ENCODE measurements around the gene CBX1.
"Not testable (repeated sequence)": the region's sequence is repeated elsewhere in the genome, so short reads cannot be mapped to it uniquely, and the experiment has no call there.

CBX1 gene

DNA sequence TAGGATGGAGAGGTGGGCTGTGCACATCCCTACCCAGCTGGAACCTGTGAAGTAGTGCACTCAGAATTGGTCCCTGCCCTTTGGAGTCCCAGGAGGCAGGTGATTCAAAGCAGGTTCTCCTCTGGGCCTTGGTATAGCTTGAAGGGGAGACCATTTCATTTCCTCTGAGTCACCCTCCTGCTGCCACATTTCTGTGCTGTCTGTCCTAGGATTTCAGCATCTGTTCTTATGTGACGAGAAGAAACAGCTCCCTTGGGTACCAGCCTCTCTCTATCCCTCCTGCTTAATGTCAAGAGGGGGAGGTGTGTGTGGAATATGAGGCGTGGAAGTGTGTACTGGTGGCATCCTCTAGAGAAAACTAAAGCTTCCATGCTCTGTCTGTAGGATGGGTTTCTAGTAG lies 58.1 kb downstream of the CBX1 start:
- DNase-seq = no peak
- no peak overlapping the region for H3K27ac ChIP-seq
- intact Hi-C loops (cut with DNase I; ENCODE audit: low total_unique reads) = no loop called here

GRCh38 chr17:48038687-48039086 lies 62.6 kb downstream of the CBX1 start:
- Histone ChIP-seq H3K27ac (no peak overlapping the region), H3K4me1 (peaks cover 0 to 14% (median 6%) of the 10 kb centered on the region in 4 donors), H3K36me3 (no peaks in the 10 kb centered on the region), H3K4me3 (no peak overlapping the region), H3K27me3 (no peaks in the 10 kb centered on the region), H3K9me3 (no peaks in the 10 kb centered on the region)
- intact Hi-C loops (cut with DNase I; ENCODE audit: low total_unique reads) = no loop called here
- TF ChIP-seq, protein P1, sequence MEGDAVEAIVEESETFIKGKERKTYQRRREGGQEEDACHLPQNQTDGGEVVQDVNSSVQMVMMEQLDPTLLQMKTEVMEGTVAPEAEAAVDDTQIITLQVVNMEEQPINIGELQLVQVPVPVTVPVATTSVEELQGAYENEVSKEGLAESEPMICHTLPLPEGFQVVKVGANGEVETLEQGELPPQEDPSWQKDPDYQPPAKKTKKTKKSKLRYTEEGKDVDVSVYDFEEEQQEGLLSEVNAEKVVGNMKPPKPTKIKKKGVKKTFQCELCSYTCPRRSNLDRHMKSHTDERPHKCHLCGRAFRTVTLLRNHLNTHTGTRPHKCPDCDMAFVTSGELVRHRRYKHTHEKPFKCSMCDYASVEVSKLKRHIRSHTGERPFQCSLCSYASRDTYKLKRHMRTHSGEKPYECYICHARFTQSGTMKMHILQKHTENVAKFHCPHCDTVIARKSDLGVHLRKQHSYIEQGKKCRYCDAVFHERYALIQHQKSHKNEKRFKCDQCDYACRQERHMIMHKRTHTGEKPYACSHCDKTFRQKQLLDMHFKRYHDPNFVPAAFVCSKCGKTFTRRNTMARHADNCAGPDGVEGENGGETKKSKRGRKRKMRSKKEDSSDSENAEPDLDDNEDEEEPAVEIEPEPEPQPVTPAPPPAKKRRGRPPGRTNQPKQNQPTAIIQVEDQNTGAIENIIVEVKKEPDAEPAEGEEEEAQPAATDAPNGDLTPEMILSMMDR (IDR thresholded peaks at IDR 0.05) = no peak
- no peak for DNase-seq

More for the DNA sequence above, 58.1 kb downstream of the CBX1 start:
- TF ChIP-seq, protein P1 (IDR thresholded peaks at IDR 0.05) = no peak
- H3K4me3 ChIP-seq = no peak overlapping the region
- H3K4me1 ChIP-seq = peaks cover 0 to 24% (median 11%) of the 10 kb centered on the region in 4 donors
- H3K36me3 ChIP-seq = no peaks in the 10 kb centered on the region
- H3K27me3 ChIP-seq = no peaks in the 10 kb centered on the region
- no peaks in the 10 kb centered on the region for H3K9me3 ChIP-seq

GRCh38 chr17:48037838-48038323 lies 63.4 kb downstream of the CBX1 start:
- Histone ChIP-seq H3K27me3 (no peaks in the 10 kb centered on the region), H3K36me3 (peaks cover 0 to 6% (median under 1%) of the 10 kb centered on the region in 3 donors), H3K9me3 (no peaks in the 10 kb centered on the region), H3K4me3 (peak overlapping the region; percentile 60 to 79), H3K4me1 (peaks cover 0 to 14% (median 6%) of the 10 kb centered on the region in 4 donors), H3K27ac (peak overlapping the region; percentile 84 to 90)
- intact Hi-C loops (cut with DNase I; ENCODE audit: low total_unique reads) = loop anchor here (2.0 kb wide), 1 partner anchor 37 kb away; no protein-coding TSS in a partner anchor
- DNase-seq = no peak
- TF ChIP-seq, protein P1 (IDR thresholded peaks at IDR 0.05) = no peak

DNA sequence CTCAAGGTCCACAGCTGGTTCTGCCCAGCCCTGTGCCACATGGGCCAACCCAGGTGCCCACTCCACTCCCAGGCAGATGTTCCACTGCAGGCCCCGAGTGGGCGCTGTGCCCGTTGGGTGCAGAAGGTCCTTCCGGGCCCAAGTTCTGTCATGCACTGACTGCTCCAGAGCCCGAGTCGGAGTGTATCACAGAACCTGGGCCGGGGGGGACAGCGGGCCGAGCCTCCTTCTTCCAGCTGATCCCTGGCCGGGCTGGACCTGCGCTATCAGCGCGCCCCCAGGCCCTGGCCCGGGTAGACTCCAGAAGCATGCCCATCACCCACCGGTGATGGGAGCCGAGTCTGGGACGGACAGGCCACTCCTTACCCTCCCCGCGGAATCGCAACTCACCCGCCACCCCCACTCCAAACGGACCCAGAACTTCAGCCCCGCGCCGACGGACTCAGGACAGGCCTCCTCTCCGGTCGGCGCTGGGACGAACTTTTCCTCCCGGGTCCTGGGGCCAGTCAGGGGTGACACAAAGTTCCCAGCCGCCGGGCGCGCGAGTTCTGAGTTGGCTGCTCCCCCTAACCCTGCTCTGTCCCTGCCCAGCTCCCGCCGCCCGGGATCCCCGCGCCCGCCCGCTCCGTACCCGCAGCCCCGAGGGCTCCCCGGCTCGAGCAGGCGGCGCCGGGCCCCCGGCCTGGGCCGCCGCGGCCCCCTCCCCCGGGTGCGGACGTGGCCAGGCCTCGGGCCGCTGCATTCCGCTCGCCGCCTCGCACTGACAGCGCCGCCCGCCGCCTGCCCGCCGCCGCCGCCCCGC lies 64.0 kb downstream of the CBX1 start, which contains the start of gene COPZ2:
Gene COPZ2 (minus strand): TSS at position 762 of the 802 bp plus-strand sequence. CDS start 20 bp downstream, at position 742.
- no peaks in the 10 kb centered on the region for H3K27me3 ChIP-seq
- peak within 1 kb of the TSS; percentile 84 to 90 for H3K27ac ChIP-seq
- TF ChIP-seq, protein P1 (IDR thresholded peaks at IDR 0.05) = peak; percentile 35 to 44
- no peaks in the 10 kb centered on the region for H3K9me3 ChIP-seq
- H3K4me1 ChIP-seq = peaks cover 0 to 14% (median 6%) of the 10 kb centered on the region in 4 donors
- peaks cover 0 to 10% (median 6%) of the 10 kb centered on the region in 3 donors for H3K36me3 ChIP-seq
- intact Hi-C loops (cut with DNase I; ENCODE audit: low total_unique reads) = loop anchor here (2.0 kb wide), 1 partner anchor 38 kb away; no protein-coding TSS in a partner anchor
- peak within 1 kb of the TSS; percentile 60 to 79 for H3K4me3 ChIP-seq
- peak; percentile 72 to 87 for DNase-seq

DNA sequence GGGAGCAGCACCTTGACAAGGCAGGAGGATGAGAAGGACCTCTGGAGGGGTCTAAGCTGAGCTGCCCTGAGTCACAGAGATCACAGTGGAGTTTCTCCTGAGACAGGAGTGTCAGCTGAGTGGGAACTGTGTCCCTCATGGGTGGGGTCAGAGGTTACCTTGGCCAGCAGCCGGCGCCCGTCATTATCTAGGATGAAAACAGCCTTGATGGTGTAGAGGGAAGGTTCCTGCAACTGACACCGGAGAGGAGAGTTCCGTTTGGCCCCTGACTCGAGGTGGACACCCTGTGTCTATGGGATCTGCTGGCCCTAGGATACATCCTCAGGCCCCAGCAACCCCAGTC lies 64.6 kb downstream of the CBX1 start:
- Histone ChIP-seq H3K27ac (peak overlapping the region; percentile 84 to 90), H3K36me3 (peaks cover 0 to 11% (median 10%) of the 10 kb centered on the region in 3 donors), H3K9me3 (no peaks in the 10 kb centered on the region), H3K4me3 (peak overlapping the region; percentile 60 to 79), H3K4me1 (peaks cover 0 to 14% (median 6%) of the 10 kb centered on the region in 4 donors), H3K27me3 (no peaks in the 10 kb centered on the region)
- TF ChIP-seq, protein P1 (IDR thresholded peaks at IDR 0.05) = no peak
- intact Hi-C loops (cut with DNase I; ENCODE audit: low total_unique reads) = loop anchor here (2.0 kb wide), 1 partner anchor 38 kb away; no protein-coding TSS in a partner anchor
- DNase-seq = no peak

GRCh38 chr17:48034734-48035133 lies 66.5 kb downstream of the CBX1 start:
- H3K36me3 ChIP-seq = peaks cover 0 to 11% (median 10%) of the 10 kb centered on the region in 3 donors
- H3K4me1 ChIP-seq = peaks cover 0 to 23% (median 8%) of the 10 kb centered on the region in 4 donors
- H3K27ac ChIP-seq; DNase-seq; H3K27me3 ChIP-seq; H3K4me3 ChIP-seq; H3K9me3 ChIP-seq; intact Hi-C loops (cut with DNase I; ENCODE audit: low total_unique reads): not testable (repeated sequence)
